Ishikawa (cell line): ENCODE results near the gene LCP1.

Source experiments
- CEBPB ChIP-seq: IDR thresholded peaks from 2 replicates; pipeline ENCODE4 v1.6.1; 2012
- CREB1 ChIP-seq: IDR thresholded peaks from 2 replicates; pipeline ENCODE4 v1.6.1; 2012; ENCODE audit warnings: low read depth
- EGR1 ChIP-seq: IDR thresholded peaks from 2 replicates; pipeline ENCODE4 v1.6.1; 2012
- EP300 ChIP-seq: IDR thresholded peaks from 2 replicates; pipeline ENCODE4 v1.6.1; 2012; ENCODE audit warnings: borderline replicate concordance
- FOXM1 ChIP-seq: IDR thresholded peaks from 2 replicates; pipeline ENCODE4 v1.6.1; 2012; ENCODE audit warnings: low read depth, borderline replicate concordance
- MAX ChIP-seq: IDR thresholded peaks from 2 replicates; pipeline ENCODE4 v1.6.1; 2012
- NFIC ChIP-seq: IDR thresholded peaks from 2 replicates; pipeline ENCODE4 v1.6.1; 2012
- RAD21 ChIP-seq: IDR thresholded peaks from 2 replicates; pipeline ENCODE4 v1.6.1; 2012; ENCODE audit warnings: low read depth
- REST ChIP-seq: IDR thresholded peaks from 2 replicates; pipeline ENCODE4 v1.6.1; 2012; ENCODE audit warnings: low read depth, mild to moderate bottlenecking
- TAF1 ChIP-seq: IDR thresholded peaks from 2 replicates; pipeline ENCODE4 v1.6.1; 2012; ENCODE audit warnings: low read depth, mild to moderate bottlenecking
- TCF12 ChIP-seq: IDR thresholded peaks from 2 replicates; pipeline ENCODE4 v1.6.1; 2012; ENCODE audit warnings: low read depth
- TEAD4 ChIP-seq: IDR thresholded peaks from 2 replicates; pipeline ENCODE4 v1.6.1; 2012
- USF1 ChIP-seq: IDR thresholded peaks from 2 replicates; pipeline ENCODE4 v1.6.1; 2012
- YY1 ChIP-seq: IDR thresholded peaks from 2 replicates; pipeline ENCODE4 v1.6.1; 2012; ENCODE audit warnings: low read depth

GRCh38 chr13:46170268-46170667 lies 11.7 kb downstream of the LCP1 start:
- TF ChIP-seq TAF1 (no peak), REST (no peak), RAD21 (no peak), EP300 (no peak), CEBPB (no peak), CREB1 (no peak), USF1 (no peak), NFIC (no peak), YY1 (no peak), FOXM1 (no peak), EGR1 (no peak), TCF12 (no peak), TEAD4 (no peak), MAX (no peak)
